HepG2 (cell line): Measurements from ENCODE around the gene TSGA10IP. TPM values are rescaled to one million over a fixed set of nuclear protein-coding genes. Genes with fewer than 3 reads are reported as not detected.

ENCODE experiments used
- CENPT ChIP-seq: sonication (generic); formaldehyde crosslinking; IDR thresholded peaks from 2 replicates; pipeline ENCODE4 v1.8.0; 2022; ENCODE audit warnings: low read depth, mild to moderate bottlenecking, moderate library complexity, missing genetic modification reagents
- FOXA1 ChIP-seq, 2 experiments: fragments of 450-650 bp in 1 of 2; sonication (generic) in 1 of 2; formaldehyde crosslinking in 1 of 2; IDR thresholded peaks; 2 replicates each; pipeline versions ENCODE4 v1.4.0 to v1.6.1; 2016 to 2020; ENCODE audit warnings: missing genetic modification reagents in 1 of 2
- HDAC2 ChIP-seq: sonication (generic); formaldehyde crosslinking; IDR thresholded peaks from 2 replicates; pipeline ENCODE4 v1.4.0; 2020; ENCODE audit warnings: missing genetic modification reagents
- ISX ChIP-seq: sonication (generic); formaldehyde crosslinking; conservative IDR thresholded peaks from 2 replicates; pipeline ENCODE4 v1.5.0; 2020; ENCODE audit warnings: missing genetic modification reagents
- KDM3A ChIP-seq: IDR thresholded peaks from 2 replicates; pipeline ENCODE4 v1.6.1; 2018; ENCODE audit warnings: low read depth, missing compliant biosample characterization
- MAF1 ChIP-seq: sonication (generic); formaldehyde crosslinking; IDR thresholded peaks from 2 replicates; pipeline ENCODE4 v1.5.0; 2020; ENCODE audit warnings: missing genetic modification reagents, borderline replicate concordance
- MBD4 ChIP-seq: IDR thresholded peaks from 2 replicates; pipeline ENCODE4 v1.6.1; 2012; ENCODE audit warnings: low read length, inconsistent platforms, borderline replicate concordance
- NFRKB ChIP-seq: fragments of 450-650 bp; IDR thresholded peaks from 2 replicates; pipeline ENCODE4 v1.6.1; 2017
- POGZ ChIP-seq: sonication (generic); formaldehyde crosslinking; IDR thresholded peaks from 2 replicates; pipeline ENCODE4 v1.4.0; 2020; ENCODE audit warnings: mild to moderate bottlenecking, missing genetic modification reagents
- THAP11 ChIP-seq: IDR thresholded peaks from 2 replicates; pipeline ENCODE4 v1.6.1; 2016; ENCODE audit warnings: missing biosample characterization, missing genetic modification reagents
- ZBTB3 ChIP-seq: sonication (generic); formaldehyde crosslinking; IDR thresholded peaks from 2 replicates; pipeline ENCODE4 v1.4.0; 2020; ENCODE audit warnings: low read depth, mild to moderate bottlenecking, moderate library complexity, missing genetic modification reagents, borderline replicate concordance
- ZNF546 ChIP-seq: sonication (generic); formaldehyde crosslinking; conservative IDR thresholded peaks from 2 replicates; pipeline ENCODE4 v1.8.1; 2023; ENCODE audit warnings: mild to moderate bottlenecking, missing genetic modification reagents
- polyA plus RNA-seq, 8 experiments: library from polyadenylated mRNA; depleted of rRNA in 3 of 8; stranded (reverse) in 7 of 8; unstranded in 1 of 8; fragments of >200 nt; fragmentation: Illumina TruSeq in 4 of 8; extraction: Trizol in 4 of 8; gene quantifications; 2 replicates each; pipeline versions ENCODE4 v1.2.1 to v1.2.3, GENCODE V29; 2011 to 2016; ENCODE audit warnings: low read depth in 4 of 8, missing spikeins in 1 of 8, mixed read lengths in 1 of 8; ENCODE audit not compliant: insufficient read depth in 1 of 8
- total RNA-seq, 5 experiments: library from RNA; depleted of rRNA; stranded (reverse); fragments of >200 nt; fragmentation: Illumina TruSeq; extraction: Trizol; gene quantifications; 2 replicates each; pipeline ENCODE4 v1.2.3, GENCODE V29; 2016; ENCODE audit warnings: low read depth in 1 of 5
- TF ChIP-seq, protein P1 (sequence below): sonication (generic); formaldehyde crosslinking; IDR thresholded peaks from 2 replicates; pipeline ENCODE4 v1.4.0; 2020; ENCODE audit warnings: missing genetic modification reagents, mild to moderate bottlenecking, borderline replicate concordance
- TF ChIP-seq, protein P2 (sequence below): sonication (generic); formaldehyde crosslinking; IDR thresholded peaks from 2 replicates; pipeline ENCODE4 v1.4.0; 2020; ENCODE audit warnings: missing genetic modification reagents
- TF ChIP-seq, protein P3 (sequence below): sonication (generic); formaldehyde crosslinking; IDR thresholded peaks from 2 replicates; pipeline ENCODE4 v1.4.0; 2020; ENCODE audit warnings: missing genetic modification reagents
- TF ChIP-seq, protein P4 (sequence below): sonication (generic); formaldehyde crosslinking; IDR thresholded peaks from 2 replicates; pipeline ENCODE4 v1.5.0; 2020; ENCODE audit warnings: mild to moderate bottlenecking, missing genetic modification reagents
- TF ChIP-seq, protein P5 (sequence below): IDR thresholded peaks from 2 replicates; pipeline ENCODE4 v1.6.1; 2018; ENCODE audit warnings: missing genetic modification reagents, mild to moderate bottlenecking, missing compliant biosample characterization
- TF ChIP-seq, protein P6 (sequence below): sonication (generic); formaldehyde crosslinking; conservative IDR thresholded peaks from 2 replicates; pipeline ENCODE4 v1.5.0; 2020; ENCODE audit warnings: missing genetic modification reagents

TSGA10IP gene
- total and polyA plus RNA-seq, 2 of the 13 experiments (the other 11 are each of a cell fraction or from before 2014, with no cell fraction given) = not detected

DNA sequence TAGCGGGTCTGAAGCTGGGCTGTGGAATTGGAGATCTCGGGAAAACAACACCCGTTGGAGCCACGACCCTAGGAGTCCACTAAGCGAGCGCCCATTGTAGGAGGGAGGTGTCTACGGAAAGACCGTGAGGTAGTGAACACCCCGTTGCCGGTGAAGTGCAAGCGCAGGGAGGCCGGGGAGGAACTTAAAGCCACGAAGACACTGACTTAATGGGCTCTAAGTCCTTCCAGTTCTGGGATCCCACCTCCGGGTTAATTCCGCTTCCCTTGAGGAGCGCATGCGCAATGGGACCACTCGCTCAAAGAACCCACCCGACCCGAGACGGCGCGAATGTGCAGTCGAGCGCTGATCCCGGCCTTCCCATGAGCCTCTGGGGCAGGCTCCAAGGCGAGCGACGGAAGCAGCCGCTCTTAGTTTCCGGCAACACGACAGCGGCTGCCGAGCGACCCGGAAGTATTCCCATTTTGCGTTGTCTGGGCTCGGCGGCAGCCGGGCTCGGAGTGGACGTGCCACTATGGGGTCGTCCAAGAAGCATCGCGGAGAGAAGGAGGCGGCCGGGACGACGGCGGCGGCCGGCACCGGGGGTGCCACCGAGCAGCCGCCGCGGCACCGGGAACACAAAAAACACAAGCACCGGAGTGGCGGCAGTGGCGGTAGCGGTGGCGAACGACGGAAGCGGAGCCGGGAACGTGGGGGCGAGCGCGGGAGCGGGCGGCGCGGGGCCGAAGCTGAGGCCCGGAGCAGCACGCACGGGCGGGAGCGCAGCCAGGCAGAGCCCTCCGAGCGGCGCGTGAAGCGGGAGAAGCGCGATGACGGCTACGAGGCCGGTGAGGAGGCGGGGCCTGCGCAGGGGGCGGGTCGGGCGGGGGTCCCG, 16.2 kb downstream of the TSGA10IP start, which contains the start of gene SART1 (continued):
- TF ChIP-seq, protein P1, sequence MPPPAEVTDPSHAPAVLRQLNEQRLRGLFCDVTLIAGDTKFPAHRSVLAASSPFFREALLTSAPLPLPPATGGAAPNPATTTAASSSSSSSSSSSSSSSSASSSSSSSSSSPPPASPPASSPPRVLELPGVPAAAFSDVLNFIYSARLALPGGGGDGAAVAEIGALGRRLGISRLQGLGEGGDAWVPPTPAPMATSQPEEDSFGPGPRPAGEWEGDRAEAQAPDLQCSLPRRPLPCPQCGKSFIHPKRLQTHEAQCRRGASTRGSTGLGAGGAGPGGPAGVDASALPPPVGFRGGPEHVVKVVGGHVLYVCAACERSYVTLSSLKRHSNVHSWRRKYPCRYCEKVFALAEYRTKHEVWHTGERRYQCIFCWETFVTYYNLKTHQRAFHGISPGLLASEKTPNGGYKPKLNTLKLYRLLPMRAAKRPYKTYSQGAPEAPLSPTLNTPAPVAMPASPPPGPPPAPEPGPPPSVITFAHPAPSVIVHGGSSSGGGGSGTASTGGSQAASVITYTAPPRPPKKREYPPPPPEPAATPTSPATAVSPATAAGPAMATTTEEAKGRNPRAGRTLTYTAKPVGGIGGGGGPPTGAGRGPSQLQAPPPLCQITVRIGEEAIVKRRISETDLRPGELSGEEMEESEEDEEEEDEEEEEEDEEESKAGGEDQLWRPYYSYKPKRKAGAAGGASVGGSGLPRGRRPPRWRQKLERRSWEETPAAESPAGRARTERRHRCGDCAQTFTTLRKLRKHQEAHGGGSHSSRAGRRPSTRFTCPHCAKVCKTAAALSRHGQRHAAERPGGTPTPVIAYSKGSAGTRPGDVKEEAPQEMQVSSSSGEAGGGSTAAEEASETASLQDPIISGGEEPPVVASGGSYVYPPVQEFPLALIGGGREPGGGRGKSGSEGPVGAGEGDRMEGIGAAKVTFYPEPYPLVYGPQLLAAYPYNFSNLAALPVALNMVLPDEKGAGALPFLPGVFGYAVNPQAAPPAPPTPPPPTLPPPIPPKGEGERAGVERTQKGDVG (CRISPR knock-in tag) = no peak
- TF ChIP-seq, protein P2, sequence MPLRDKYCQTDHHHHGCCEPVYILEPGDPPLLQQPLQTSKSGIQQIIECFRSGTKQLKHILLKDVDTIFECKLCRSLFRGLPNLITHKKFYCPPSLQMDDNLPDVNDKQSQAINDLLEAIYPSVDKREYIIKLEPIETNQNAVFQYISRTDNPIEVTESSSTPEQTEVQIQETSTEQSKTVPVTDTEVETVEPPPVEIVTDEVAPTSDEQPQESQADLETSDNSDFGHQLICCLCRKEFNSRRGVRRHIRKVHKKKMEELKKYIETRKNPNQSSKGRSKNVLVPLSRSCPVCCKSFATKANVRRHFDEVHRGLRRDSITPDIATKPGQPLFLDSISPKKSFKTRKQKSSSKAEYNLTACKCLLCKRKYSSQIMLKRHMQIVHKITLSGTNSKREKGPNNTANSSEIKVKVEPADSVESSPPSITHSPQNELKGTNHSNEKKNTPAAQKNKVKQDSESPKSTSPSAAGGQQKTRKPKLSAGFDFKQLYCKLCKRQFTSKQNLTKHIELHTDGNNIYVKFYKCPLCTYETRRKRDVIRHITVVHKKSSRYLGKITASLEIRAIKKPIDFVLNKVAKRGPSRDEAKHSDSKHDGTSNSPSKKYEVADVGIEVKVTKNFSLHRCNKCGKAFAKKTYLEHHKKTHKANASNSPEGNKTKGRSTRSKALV (CRISPR knock-in tag) = peak; percentile 43; the same call in 1 of the 2 replicates
- TF ChIP-seq ZNF546 (CRISPR knock-in tag) = 0 out of 2 replicates have a peak, but pooled peaks have one; percentile 9
- TF ChIP-seq POGZ (CRISPR knock-in tag) = peak; percentile 64
- no peak for TF ChIP-seq ZBTB3 (CRISPR knock-in tag)
- TF ChIP-seq, protein P3, sequence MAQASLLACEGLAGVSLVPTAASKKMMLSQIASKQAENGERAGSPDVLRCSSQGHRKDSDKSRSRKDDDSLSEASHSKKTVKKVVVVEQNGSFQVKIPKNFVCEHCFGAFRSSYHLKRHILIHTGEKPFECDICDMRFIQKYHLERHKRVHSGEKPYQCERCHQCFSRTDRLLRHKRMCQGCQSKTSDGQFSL (CRISPR knock-in tag) = no peak
- peak; percentile 85; the same call in 1 of the 2 replicates for TF ChIP-seq HDAC2
- TF ChIP-seq, protein P4, sequence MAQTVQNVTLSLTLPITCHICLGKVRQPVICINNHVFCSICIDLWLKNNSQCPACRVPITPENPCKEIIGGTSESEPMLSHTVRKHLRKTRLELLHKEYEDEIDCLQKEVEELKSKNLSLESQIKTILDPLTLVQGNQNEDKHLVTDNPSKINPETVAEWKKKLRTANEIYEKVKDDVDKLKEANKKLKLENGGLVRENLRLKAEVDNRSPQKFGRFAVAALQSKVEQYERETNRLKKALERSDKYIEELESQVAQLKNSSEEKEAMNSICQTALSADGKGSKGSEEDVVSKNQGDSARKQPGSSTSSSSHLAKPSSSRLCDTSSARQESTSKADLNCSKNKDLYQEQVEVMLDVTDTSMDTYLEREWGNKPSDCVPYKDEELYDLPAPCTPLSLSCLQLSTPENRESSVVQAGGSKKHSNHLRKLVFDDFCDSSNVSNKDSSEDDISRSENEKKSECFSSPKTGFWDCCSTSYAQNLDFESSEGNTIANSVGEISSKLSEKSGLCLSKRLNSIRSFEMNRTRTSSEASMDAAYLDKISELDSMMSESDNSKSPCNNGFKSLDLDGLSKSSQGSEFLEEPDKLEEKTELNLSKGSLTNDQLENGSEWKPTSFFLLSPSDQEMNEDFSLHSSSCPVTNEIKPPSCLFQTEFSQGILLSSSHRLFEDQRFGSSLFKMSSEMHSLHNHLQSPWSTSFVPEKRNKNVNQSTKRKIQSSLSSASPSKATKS (CRISPR knock-in tag) = no peak
- TF ChIP-seq, protein P5, sequence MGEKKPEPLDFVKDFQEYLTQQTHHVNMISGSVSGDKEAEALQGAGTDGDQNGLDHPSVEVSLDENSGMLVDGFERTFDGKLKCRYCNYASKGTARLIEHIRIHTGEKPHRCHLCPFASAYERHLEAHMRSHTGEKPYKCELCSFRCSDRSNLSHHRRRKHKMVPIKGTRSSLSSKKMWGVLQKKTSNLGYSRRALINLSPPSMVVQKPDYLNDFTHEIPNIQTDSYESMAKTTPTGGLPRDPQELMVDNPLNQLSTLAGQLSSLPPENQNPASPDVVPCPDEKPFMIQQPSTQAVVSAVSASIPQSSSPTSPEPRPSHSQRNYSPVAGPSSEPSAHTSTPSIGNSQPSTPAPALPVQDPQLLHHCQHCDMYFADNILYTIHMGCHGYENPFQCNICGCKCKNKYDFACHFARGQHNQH (CRISPR knock-in tag) = no peak; the same call in 1 of the 2 replicates
- TF ChIP-seq ISX (CRISPR knock-in tag) = no peak; the same call in 1 of the 2 replicates
- no peak for TF ChIP-seq NFRKB
- TF ChIP-seq, protein P6, sequence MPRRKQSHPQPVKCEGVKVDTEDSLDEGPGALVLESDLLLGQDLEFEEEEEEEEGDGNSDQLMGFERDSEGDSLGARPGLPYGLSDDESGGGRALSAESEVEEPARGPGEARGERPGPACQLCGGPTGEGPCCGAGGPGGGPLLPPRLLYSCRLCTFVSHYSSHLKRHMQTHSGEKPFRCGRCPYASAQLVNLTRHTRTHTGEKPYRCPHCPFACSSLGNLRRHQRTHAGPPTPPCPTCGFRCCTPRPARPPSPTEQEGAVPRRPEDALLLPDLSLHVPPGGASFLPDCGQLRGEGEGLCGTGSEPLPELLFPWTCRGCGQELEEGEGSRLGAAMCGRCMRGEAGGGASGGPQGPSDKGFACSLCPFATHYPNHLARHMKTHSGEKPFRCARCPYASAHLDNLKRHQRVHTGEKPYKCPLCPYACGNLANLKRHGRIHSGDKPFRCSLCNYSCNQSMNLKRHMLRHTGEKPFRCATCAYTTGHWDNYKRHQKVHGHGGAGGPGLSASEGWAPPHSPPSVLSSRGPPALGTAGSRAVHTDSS (CRISPR knock-in tag) = no peak; the same call in 1 of the 2 replicates
- peak; percentile 68; the same call in 1 of the 2 replicates for TF ChIP-seq MAF1
- TF ChIP-seq MBD4 = no peak
- no peak for TF ChIP-seq FOXA1 (IDR thresholded peaks at IDR 0.05)
- no peak for TF ChIP-seq FOXA1 (CRISPR knock-in tag; IDR thresholded peaks at IDR 0.05)
- peak; percentile 97 for TF ChIP-seq THAP11 (CRISPR knock-in tag)
- TF ChIP-seq KDM3A (CRISPR knock-in tag) = peak; percentile 80
- TF ChIP-seq CENPT = no peak
